ENCODE measurements around the gene SMC3. TPM values are rescaled to one million over a fixed set of nuclear protein-coding genes. Genes with fewer than 3 reads are reported as not detected.

The SMC3 gene
- total and polyA plus RNA-seq, 2 experiments from 2014 or later: 72.3 to 320 TPM

DNA sequence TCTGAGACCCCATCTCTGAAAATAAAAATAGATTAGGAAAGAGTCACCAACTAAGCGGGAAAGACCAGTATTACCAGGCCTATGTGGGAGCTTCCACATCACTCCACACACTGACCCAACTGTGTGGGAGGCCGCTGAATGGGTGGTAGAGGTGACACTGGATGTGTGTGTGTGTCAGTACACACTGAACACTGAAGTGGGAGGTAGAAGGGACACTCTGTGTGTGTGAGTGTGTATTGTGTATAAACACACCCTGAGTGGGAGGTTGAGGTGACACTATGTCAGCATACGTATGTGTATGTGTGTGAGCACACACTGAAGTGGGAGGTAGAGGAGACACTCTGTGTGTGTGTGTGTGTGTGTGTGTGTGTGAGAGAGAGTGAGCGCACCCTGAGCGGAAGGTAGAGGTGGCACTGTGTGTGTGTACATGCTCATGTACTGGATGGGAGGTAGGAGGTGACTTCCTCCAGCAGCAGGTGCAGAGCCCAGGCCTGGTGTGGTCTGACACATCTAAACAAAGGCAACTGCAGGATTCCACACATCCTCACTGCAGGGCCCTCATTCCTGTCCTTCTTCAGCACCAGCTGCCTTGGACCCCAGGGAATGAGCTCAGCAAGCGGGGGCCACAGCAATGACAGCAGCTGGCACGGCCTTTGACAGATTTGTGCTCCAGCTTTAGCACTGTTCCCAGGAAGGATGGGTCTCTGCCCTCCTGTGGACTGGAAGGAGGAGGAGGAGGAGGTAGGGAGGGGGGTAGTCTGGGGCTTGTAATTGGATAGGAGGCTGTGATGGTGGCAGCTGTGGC lies 50.1 kb downstream of the SMC3 start (continued):
- TF ChIP-seq, protein P1, sequence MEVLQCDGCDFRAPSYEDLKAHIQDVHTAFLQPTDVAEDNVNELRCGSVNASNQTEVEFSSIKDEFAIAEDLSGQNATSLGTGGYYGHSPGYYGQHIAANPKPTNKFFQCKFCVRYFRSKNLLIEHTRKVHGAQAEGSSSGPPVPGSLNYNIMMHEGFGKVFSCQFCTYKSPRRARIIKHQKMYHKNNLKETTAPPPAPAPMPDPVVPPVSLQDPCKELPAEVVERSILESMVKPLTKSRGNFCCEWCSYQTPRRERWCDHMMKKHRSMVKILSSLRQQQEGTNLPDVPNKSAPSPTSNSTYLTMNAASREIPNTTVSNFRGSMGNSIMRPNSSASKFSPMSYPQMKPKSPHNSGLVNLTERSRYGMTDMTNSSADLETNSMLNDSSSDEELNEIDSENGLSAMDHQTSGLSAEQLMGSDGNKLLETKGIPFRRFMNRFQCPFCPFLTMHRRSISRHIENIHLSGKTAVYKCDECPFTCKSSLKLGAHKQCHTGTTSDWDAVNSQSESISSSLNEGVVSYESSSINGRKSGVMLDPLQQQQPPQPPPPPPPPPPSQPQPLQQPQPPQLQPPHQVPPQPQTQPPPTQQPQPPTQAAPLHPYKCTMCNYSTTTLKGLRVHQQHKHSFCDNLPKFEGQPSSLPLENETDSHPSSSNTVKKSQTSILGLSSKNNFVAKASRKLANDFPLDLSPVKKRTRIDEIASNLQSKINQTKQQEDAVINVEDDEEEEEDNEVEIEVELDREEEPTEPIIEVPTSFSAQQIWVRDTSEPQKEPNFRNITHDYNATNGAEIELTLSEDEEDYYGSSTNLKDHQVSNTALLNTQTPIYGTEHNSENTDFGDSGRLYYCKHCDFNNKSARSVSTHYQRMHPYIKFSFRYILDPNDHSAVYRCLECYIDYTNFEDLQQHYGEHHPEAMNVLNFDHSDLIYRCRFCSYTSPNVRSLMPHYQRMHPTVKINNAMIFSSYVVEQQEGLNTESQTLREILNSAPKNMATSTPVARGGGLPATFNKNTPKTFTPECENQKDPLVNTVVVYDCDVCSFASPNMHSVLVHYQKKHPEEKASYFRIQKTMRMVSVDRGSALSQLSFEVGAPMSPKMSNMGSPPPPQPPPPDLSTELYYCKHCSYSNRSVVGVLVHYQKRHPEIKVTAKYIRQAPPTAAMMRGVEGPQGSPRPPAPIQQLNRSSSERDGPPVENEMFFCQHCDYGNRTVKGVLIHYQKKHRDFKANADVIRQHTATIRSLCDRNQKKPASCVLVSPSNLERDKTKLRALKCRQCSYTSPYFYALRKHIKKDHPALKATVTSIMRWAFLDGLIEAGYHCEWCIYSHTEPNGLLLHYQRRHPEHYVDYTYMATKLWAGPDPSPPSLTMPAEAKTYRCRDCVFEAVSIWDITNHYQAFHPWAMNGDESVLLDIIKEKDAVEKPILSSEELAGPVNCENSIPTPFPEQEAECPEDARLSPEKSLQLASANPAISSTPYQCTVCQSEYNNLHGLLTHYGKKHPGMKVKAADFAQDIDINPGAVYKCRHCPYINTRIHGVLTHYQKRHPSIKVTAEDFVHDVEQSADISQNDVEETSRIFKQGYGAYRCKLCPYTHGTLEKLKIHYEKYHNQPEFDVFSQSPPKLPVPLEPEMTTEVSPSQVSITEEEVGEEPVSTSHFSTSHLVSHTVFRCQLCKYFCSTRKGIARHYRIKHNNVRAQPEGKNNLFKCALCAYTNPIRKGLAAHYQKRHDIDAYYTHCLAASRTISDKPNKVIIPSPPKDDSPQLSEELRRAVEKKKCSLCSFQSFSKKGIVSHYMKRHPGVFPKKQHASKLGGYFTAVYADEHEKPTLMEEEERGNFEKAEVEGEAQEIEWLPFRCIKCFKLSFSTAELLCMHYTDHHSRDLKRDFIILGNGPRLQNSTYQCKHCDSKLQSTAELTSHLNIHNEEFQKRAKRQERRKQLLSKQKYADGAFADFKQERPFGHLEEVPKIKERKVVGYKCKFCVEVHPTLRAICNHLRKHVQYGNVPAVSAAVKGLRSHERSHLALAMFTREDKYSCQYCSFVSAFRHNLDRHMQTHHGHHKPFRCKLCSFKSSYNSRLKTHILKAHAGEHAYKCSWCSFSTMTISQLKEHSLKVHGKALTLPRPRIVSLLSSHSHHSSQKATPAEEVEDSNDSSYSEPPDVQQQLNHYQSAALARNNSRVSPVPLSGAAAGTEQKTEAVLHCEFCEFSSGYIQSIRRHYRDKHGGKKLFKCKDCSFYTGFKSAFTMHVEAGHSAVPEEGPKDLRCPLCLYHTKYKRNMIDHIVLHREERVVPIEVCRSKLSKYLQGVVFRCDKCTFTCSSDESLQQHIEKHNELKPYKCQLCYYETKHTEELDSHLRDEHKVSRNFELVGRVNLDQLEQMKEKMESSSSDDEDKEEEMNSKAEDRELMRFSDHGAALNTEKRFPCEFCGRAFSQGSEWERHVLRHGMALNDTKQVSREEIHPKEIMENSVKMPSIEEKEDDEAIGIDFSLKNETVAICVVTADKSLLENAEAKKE (CRISPR knock-in tag; IDR thresholded peaks at IDR 0.05): no peak

DNA sequence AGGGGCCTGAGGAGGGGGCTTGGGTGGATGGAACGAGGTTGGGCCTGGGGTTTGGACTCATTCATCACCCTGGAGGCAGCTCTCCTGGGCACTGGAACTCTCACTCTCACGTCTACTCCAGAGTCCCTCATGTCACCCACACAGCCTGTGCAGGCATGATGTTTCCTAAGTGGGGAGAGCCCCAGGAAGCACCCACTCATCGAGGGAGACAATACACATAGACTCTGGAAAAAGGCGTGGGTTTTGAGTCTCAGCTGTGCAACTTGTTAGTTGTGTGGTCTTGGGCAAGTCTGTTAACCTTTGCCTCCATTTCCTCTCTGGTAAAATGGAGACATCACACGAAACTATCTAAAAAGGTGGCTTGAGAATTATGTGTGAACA lies 50.7 kb downstream of the SMC3 start:
- H3K79me2 ChIP-seq (replicated peaks; ENCODE audit: insufficient read depth): no peaks in the 10 kb centered on the region
- ATAC-seq: no peak
- no peak for DNase-seq (ENCODE audit: low spot score)
- no peak overlapping the region for H3K4me2 ChIP-seq
- H3K4me3 ChIP-seq: no peak overlapping the region
- no peaks in the 10 kb centered on the region for H3K27me3 ChIP-seq (ENCODE audit: insufficient read depth)
- Mint-ChIP-seq H3K36me3 (ENCODE audit: low read depth) (no peaks in the 10 kb centered on the region), H3K9me3 (no peaks in the 10 kb centered on the region), H3K27ac (no peak overlapping the region), H3K27me3 (ENCODE audit: insufficient read depth, low read depth, poor library complexity) (peaks cover 2% of the 10 kb centered on the region), H3K4me1 (no peaks in the 10 kb centered on the region), H3K4me3 (no peak overlapping the region)
- H3K36me3 ChIP-seq (ENCODE audit: insufficient read depth): no peaks in the 10 kb centered on the region
- peaks cover 3% of the 10 kb centered on the region for H3K9me2 ChIP-seq (ENCODE audit: insufficient read depth)
- no peak overlapping the region for H3K27ac ChIP-seq (ENCODE audit: low read depth)
- H4K20me1 ChIP-seq (replicated peaks; ENCODE audit: insufficient read depth): no peaks in the 10 kb centered on the region
- no peak overlapping the region for H2AFZ ChIP-seq
- H3F3A ChIP-seq (replicated peaks; ENCODE audit: low read depth): no peaks in the 10 kb centered on the region
- H3K4me1 ChIP-seq (ENCODE audit: insufficient read depth): no peaks in the 10 kb centered on the region
- no peak for TF ChIP-seq ZNF114 (CRISPR knock-in tag; IDR thresholded peaks at IDR 0.05)
- TF ChIP-seq CREB1 (CRISPR knock-in tag; IDR thresholded peaks at IDR 0.05; ENCODE audit: low read depth): no peak
- TF ChIP-seq REST (IDR thresholded peaks at IDR 0.05; ENCODE audit: unreplicated experiment): no peak
- TF ChIP-seq STAT1 (IDR thresholded peaks at IDR 0.05; ENCODE audit: unreplicated experiment): no peak
- TF ChIP-seq, protein P2, sequence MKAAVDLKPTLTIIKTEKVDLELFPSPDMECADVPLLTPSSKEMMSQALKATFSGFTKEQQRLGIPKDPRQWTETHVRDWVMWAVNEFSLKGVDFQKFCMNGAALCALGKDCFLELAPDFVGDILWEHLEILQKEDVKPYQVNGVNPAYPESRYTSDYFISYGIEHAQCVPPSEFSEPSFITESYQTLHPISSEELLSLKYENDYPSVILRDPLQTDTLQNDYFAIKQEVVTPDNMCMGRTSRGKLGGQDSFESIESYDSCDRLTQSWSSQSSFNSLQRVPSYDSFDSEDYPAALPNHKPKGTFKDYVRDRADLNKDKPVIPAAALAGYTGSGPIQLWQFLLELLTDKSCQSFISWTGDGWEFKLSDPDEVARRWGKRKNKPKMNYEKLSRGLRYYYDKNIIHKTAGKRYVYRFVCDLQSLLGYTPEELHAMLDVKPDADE (IDR thresholded peaks at IDR 0.05): no peak
- no peak for TF ChIP-seq ZNF331 (CRISPR knock-in tag; IDR thresholded peaks at IDR 0.05; ENCODE audit: low read depth)
- TF ChIP-seq, protein P3, sequence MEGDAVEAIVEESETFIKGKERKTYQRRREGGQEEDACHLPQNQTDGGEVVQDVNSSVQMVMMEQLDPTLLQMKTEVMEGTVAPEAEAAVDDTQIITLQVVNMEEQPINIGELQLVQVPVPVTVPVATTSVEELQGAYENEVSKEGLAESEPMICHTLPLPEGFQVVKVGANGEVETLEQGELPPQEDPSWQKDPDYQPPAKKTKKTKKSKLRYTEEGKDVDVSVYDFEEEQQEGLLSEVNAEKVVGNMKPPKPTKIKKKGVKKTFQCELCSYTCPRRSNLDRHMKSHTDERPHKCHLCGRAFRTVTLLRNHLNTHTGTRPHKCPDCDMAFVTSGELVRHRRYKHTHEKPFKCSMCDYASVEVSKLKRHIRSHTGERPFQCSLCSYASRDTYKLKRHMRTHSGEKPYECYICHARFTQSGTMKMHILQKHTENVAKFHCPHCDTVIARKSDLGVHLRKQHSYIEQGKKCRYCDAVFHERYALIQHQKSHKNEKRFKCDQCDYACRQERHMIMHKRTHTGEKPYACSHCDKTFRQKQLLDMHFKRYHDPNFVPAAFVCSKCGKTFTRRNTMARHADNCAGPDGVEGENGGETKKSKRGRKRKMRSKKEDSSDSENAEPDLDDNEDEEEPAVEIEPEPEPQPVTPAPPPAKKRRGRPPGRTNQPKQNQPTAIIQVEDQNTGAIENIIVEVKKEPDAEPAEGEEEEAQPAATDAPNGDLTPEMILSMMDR (conservative IDR thresholded peaks at IDR 0.05; ENCODE audit: low read depth in 2 of 2): no peak
- no peak for TF ChIP-seq JUNB (IDR thresholded peaks at IDR 0.05; ENCODE audit: unreplicated experiment)
- no peak for TF ChIP-seq EZH2phosphoT487 (IDR thresholded peaks at IDR 0.05; ENCODE audit: unreplicated experiment)
- no peak for TF ChIP-seq POLR2AphosphoS5 (IDR thresholded peaks at IDR 0.05; ENCODE audit: low read depth)

Measured in GM23338 (cell line).